Measurements from ENCODE around the gene TMEM74B. TPM values are rescaled to one million over a fixed set of nuclear protein-coding genes. Genes with fewer than 3 reads are reported as not detected.

Gene TMEM74B
- total and polyA plus RNA-seq, 9 of the 15 experiments (the other 6 are each of a cell fraction or from before 2014, with no cell fraction given): 0.24 to 19.0 (median 7.5) TPM

GRCh38 chr20:1154691-1155090 is 30.1 kb downstream of the TMEM74B start (continued):
- no peak for TF ChIP-seq GTF2F1 (IDR thresholded peaks at IDR 0.05; ENCODE audit: low read depth, low read length)

- H3K4me1 ChIP-seq (replicated peaks in 1 of 2; ENCODE audit: control insufficient read depth in 2 of 2, insufficient read depth in 2 of 2, low read length in 2 of 2): no peaks in the 10 kb centered on the region
- H2AFZ ChIP-seq (ENCODE audit: low read depth, low read length): no peak overlapping the region
- peaks cover 48% of the 10 kb centered on the region for H3K36me3 ChIP-seq (ENCODE audit: control insufficient read depth, insufficient read depth, low read length)
- no peak overlapping the region for H3K4me3 ChIP-seq
- DNase-seq (ENCODE audit: extremely low read depth in 1 of 4, low spot score in 3 of 4) (no peak), ATAC-seq (no peak), FAIRE-seq (no peak)
- no peaks in the 10 kb centered on the region; the same call in 2 of the 3 replicates for H3K79me2 ChIP-seq (ENCODE audit: control insufficient read depth, insufficient read depth, low read length)
- no peaks in the 10 kb centered on the region for H3K9me1 ChIP-seq (ENCODE audit: control insufficient read depth, insufficient read depth, low read length)
- no peaks in the 10 kb centered on the region for H3K27me3 ChIP-seq (ENCODE audit: control insufficient read depth in 2 of 2, insufficient read depth in 2 of 2, low read length in 2 of 2)
- in situ Hi-C loops (cut with MboI): no loop called here
- H3K9me3 ChIP-seq (replicated peaks; ENCODE audit: control insufficient read depth, insufficient read depth, low read depth, low read length): no peaks in the 10 kb centered on the region
- POLR2A ChIA-PET: interaction anchor here (0.6 kb wide), 1 partner anchor 8 kb away, joined by 3 read pairs; no protein-coding TSS in a partner anchor
- no peaks in the 10 kb centered on the region for H4K20me1 ChIP-seq (replicated peaks; ENCODE audit: control insufficient read depth, insufficient read depth, low read length)
- no peak overlapping the region for H3K27ac ChIP-seq (ENCODE audit: extremely low read depth, low read depth, low read length)
- no peak overlapping the region for H3K4me2 ChIP-seq (ENCODE audit: insufficient read depth, low read length)
- CTCF ChIA-PET (ENCODE audit: low intra/inter-chr PET ratio): no interaction called here
- H3K9ac ChIP-seq (ENCODE audit: insufficient read depth in 1 of 2, low read depth in 2 of 2, low read length in 2 of 2): no peak overlapping the region
- intact Hi-C loops (cut with micrococcal nuclease): no loop called here
- BruUV-seq (replicated peaks): no TSS peak
- TF ChIP-seq ZBTB40 (IDR thresholded peaks at IDR 0.05): no peak
- no peak for TF ChIP-seq ZBTB40 (CRISPR knock-in tag; IDR thresholded peaks at IDR 0.05)
- TF ChIP-seq FOS (IDR thresholded peaks at IDR 0.05; ENCODE audit: extremely low read depth, insufficient read length): no peak
- TF ChIP-seq ZHX1 (conservative IDR thresholded peaks at IDR 0.05; ENCODE audit: low read length): no peak
- TF ChIP-seq SRSF9 (IDR thresholded peaks at IDR 0.05; ENCODE audit: borderline replicate concordance, low read depth, low read length): no peak
- no peak for TF ChIP-seq BCOR (IDR thresholded peaks at IDR 0.05)
- TF ChIP-seq MED1 (CRISPR knock-in tag; IDR thresholded peaks at IDR 0.05; ENCODE audit: borderline replicate concordance): no peak
- no peak for TF ChIP-seq RFX7 (CRISPR knock-in tag; IDR thresholded peaks at IDR 0.05)
- TF ChIP-seq CAMTA2 (CRISPR knock-in tag; conservative IDR thresholded peaks at IDR 0.05): no peak
- TF ChIP-seq CEBPB (tag; IDR thresholded peaks at IDR 0.05): no peak
- TF ChIP-seq TRIM28 (IDR thresholded peaks at IDR 0.05): no peak
Measured at GRCh38 chr20:1154226-1154625, 30.6 kb downstream of the TMEM74B start.

Data from K562 (cell line).